HG03064 (cell line): ENCODE results near the gene EN1.

Source experiments
- ATAC-seq: cut with Tn5 transposase; IDR thresholded peaks from one replicate; pipeline ENCODE4 v1.9.1; 2021; ENCODE audit warnings: low read depth; ENCODE audit not compliant: unreplicated experiment

The EN1 gene

DNA sequence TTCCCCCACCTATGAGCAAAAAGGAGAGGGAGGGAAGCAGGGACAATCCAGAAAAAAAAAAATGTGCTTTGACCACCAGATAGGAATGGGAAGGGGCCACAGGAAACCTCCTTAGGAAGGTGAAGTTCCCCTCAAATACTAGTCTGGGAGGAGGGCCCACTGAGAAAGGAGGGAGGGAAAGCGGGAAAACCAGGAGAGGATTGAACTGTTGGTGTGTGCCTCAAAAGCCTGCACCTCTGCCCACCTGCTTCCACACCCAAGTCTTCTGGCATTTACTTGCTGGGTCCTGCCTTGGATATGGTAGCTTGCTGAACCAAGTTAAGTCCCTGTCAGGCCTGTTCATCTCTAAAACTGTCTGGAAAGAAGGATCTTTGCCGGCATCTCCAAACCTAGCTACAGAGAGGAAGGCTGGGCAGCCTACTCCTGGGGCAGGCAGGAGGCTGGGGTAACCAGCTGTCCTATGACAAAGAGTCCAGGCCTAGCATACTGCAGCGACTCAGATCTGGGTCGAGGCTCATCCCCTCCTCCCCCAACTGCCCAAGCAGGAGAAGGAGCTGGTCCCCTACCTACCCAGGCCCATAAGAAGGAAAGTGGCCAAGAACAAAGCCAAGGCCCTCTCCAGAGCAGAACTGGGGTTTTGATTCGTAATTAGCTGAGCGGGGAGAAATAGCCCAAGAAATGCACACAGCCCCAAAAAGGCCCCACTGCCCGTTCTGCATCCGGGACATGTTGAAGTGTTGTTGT lies 3.0 kb downstream of the EN1 start:
- no peak for ATAC-seq

DNA sequence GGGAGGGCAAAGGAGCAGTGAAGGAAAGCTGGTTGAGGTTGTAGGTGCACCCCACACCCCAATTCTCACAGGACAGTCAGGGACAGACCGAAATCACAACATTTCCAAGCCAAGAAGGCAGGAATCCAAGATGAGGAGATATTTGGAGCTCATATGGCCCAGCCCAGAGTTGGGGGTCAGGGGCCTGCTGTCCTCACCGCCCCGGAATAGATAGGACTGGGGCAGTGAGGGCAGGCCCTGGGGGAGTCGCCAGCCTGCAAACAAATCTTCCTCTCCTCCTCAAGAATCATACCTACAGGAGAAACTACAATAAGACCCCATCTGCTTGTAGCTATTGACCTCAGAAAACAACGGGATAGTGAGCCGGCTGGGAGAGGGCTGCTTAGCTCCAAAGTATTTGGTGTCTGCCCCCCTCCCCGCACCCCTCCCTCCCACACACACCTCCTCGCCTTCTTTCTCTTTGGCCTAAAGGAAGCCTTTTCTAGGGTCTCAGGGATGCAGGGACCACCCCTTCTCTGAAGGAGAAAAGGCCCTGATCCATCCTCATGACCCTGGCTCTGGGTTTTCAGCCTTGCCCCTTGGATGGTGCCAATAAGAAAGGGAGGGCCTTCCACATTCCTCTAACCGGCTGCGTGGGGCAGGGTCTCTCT lies 3.8 kb downstream of the EN1 start:
- no peak for ATAC-seq

DNA sequence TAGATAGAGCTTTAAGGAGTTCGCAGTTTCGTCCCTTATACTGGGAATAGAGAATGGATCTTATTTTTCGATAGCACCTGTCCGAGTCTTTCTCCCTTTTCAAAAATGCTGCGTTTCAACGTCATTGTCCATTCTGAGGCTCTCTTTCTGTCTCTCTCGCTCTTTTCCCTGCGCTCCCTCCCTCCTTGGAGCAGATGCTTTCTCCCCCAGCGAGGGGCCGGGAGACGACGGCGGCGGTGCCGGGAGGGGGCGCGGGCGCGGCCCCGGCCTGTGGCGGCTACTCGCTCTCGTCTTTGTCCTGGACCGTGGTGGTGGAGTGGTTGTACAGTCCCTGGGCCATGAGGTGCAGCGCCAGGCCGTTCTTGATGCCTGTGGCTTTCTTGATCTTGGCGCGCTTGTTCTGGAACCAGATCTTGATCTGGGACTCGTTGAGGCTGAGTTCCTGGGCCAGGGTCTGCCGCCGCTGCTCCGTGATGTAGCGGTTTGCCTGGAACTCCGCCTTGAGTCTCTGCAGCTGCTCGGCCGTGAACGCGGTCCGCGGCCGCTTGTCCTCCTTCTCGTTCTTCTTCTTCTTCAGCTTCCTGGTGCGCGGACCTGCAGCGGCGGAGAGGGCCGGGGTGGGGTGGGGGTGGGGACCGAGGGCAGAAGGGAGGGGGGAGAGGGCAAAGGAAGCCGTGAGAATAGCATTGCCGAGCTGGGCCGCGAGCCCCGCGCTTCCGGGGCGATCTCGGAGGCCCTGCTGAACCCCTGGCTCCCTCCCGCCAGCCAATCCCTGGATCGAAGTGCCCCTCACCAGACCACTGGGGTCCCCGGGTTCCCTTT lies 4.6 kb downstream of the EN1 start:
- ATAC-seq, result no peak

DNA sequence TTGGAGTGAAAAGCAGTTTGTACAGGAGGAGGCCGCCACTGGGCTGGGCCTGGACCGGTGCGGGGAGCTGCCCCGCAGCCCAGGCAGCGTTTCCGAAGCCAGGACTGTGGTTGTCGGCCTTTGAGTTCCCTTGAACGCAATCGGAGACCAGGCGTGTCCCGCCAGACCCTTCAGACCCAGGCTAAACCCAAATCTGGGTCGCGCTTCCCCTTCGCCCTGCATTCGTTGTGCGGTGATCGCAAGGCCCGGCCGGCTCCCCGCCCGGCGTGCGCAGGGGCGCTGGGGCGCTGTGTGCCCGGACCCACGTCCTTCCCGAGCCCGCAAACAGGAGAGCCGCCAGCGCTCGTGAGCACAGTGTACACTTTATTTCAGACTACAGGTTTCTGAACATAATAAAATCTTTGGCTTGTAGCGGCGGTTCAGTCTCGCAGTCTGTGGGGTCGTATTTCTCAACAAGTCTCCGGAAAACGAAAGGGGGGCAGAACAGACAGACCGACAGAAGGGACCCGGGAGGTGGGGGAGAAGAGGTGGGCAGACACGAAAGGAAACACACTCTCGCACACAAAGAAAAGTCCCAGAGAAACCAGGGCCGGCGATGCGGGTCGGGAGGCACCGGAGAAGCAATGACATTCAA lies 5.5 kb downstream of the EN1 start:
- no peak for ATAC-seq

DNA sequence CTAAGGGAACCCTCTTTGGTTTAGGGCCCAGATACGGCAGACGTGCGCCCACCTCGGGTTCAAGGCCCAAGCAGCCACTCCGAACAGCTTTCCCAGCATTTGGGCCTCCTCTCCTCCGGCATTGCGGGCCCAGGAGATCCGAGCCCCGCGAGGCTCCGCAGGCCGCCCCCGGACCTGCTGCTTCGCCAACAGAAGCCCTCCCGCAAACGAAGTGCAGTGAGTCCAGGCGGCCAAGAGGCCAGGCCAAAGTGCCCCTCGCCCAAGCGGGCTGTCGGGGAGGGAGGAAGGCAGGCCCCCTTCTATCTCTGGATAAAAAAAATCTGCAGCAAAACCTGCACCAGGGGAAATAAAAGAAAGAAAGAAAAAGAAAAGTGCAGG lies 6.0 kb downstream of the EN1 start:
- ATAC-seq, result no peak

DNA sequence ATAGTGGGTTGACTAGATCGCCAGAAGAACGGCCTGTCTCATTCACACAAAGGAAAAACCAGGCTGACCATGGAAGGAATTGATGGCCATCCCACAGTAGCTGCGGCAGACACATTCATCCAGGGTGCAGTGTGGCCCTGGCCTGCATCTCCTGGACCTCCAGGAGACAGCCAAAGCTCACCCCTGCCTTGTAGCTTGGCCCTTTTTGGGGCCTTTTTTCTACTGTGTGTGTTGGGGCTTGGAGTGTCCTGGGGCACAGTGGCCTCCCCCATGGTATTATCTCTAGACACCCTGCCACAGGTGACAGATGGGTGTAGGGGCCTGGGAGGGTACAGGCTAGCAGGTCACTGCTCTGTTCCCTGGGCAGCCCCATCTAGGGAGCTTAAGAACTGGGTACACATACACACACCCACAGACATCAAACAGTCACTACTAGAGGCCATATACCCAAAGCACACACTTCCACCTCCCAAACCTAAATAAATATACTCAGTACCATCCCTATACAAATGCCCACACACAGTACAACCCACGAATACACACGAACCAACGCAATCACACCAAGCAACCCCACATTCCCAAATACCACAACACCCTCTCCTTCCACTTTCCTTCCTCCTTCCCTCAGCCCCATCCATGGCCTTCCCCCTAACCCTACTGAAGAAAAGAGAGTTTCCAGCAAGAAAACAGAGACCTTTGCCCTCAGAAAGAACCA lies 8.6 kb downstream of the EN1 start:
- no peak for ATAC-seq

DNA sequence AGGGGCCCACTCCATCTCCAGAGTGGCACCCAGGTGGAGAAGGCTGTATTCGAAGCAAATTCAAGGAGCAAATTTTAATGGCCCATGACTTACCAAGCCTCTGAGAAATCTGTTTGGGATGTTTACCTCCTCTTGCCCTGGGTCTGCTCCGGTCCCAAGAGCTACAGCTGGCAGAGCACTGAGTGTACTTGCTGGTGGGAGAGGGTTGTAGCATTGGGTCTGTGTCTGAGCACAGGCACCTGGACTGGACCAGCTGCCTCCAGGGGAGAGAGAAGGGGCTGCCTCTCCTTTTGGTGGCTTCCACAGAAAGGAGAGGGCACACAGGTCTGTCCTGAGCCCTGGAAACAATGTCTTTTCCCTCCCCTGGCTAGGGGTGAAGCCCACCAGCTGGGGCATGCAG lies 9.8 kb downstream of the EN1 start:
- ATAC-seq, result no peak

DNA sequence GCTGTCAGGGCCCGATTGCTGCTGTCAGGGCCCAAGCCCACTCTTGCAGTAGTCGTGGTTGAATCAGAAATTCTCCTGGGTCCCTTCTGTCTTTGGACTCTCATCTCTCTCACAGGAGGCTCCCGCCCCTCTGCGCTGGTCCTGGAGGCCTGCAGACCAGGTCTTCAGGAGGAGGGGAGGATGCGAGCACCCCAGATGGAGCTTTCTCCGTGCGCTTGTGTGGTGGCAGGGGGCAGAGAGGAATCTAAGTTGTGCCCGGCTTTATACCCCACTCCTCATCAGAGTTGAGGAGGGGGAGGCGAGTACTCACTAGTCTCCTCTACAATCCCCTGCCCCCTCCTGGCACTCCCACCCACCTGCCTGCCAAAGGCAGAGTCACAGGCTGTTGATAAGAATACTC lies 10.4 kb downstream of the EN1 start:
- no peak for ATAC-seq

DNA sequence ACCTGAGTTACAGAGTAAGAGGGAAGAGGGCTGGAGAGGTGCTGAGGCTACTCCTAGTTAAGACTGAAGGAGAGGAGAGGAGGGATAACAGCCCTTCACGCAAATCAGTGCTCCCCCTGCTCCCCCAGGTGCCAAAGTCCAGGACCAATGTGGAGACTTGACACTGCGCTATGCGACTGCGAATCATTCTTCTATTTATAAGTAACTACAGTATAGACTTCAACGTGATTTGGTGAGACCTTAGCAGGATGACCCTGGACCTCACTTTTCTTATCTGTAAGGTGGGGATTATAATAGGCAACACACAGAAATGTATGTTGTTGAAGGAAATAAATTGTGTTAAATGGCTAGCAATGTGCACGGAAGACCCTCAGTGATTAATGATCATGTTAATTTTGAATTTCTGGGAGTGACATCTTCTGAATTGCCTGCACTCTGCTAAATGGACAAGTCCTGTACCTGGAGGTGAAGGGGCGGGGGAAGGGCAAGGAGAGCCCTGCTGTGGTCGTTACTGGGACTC lies 11.0 kb downstream of the EN1 start:
- no peak for ATAC-seq

DNA sequence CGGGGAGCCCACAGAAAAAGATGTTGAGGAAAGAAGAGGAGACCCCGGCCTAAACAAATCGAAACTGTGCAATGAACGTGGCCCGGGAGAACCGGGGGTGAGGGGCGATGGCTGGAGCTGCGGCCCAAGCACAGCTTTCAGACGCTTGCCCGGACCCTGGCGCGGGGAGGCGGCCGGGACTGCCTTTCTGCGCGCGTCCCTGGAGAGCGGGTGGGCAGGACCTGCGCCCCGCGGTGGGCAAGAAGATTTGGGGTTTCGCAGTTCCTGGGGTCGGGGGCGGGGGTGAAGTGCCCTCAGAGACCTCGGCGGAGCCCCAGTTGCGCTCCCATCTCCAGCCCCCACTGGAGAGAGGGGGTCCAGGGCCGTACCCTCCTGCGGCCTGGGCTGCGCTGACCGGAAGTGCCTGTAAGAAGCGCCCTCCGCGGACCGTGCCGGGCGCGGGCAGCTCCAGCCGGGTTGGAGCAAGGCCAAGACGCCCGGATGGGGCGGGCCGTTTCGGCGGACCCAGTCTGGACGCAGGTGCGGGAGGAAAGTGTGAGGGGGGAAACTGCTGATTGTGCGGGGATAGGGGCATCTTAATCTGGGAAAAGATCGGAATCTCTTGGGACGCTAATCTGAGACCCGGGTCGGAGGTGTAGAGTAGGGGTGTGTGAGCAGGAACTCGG lies 11.6 kb downstream of the EN1 start:
- ATAC-seq, result no peak

DNA sequence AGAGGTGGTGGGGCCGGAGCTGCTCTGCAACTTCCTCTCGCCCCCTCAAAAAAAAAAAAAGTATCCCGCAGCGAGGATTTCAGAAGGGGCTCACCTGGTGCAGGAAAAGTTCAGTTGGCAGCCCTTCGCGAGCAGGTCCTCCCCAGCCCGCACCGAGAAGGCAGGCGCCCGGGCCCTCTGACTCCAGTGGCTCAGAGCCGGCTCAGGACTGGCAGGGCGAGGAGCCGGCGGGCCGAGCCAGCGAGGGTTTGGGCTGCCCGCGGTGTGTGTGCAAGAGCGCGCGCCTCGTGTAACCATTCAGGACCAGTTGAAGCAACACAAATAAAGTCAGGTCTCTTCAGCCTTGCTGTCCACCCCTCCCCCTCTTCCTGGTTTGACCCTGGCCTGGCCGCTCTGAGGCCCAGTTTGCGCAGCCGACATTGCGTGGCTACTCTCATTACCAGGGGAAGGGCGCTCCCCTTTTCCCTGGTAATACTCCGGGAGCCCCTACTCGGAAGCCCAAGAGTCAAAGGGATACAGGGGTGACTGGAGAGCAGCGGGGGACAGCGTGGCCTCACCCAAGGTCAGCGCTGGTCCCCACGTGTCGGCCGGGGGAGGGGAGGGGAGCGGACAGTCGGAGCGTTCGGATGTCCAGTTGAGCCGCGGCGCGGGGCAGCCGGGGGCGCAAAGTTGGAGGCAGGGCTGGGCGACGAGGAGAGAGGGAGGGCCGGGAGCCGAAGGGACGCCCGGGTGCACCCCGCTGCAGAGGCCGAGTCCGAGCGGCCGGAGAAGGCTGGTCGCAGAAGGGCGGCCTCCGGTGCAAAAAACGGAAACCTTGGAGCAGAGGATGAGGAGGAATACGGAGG lies 12.3 kb downstream of the EN1 start:
- ATAC-seq, result no peak

DNA sequence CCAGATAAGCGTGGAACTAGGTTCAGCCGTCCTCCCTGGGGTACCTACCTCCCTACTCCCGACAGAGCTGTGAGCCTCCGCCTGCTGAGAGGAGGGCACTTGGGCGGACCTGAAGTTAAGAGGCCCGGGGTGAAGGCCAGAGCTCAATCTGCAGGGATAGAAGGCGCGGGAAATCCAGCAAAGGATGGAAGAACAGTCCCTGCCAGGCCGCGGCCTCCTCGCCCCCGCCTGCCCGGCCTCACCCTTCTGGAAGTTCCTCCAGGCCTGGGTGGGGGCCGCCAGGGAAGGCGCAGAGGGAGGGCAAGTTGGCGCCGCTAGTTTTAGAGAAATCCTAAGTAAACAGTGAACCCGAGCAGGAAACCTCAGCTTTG lies 13.0 kb downstream of the EN1 start:
- no peak for ATAC-seq

DNA sequence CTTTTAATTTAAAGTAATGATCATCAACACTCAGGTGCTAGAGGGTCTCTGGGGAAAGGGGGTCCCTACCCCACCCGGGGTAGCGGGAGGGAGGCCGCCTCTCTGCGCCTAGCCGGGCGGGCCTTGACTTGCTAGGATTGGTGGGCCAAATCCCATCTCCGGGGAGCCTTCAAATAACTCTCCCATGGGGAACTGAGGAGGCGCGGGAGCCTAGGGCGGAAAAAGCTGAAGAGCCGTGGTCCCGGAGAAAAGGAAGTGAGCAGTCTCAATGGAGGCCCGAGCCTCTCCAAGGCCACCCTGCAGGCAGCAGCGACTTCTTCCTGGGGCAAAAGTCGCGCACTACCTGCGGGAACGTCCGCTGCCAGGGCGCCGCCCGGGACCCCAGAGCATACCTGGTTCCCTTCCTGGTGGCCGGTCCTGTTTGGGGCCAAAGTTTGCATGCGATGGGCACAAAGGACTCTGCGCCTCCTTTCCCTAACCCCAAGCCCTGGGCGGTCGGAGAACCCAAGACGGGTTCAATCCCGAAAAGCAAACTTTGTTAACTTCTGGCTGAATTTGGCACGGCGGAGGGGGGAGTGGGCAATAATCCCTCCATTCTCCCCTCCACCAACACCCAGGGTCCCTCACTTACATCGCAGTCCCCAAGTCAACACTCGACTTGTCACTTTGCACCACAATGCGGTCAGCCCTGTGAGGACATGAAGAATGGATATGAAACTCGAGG lies 13.6 kb downstream of the EN1 start:
- ATAC-seq, result no peak

DNA sequence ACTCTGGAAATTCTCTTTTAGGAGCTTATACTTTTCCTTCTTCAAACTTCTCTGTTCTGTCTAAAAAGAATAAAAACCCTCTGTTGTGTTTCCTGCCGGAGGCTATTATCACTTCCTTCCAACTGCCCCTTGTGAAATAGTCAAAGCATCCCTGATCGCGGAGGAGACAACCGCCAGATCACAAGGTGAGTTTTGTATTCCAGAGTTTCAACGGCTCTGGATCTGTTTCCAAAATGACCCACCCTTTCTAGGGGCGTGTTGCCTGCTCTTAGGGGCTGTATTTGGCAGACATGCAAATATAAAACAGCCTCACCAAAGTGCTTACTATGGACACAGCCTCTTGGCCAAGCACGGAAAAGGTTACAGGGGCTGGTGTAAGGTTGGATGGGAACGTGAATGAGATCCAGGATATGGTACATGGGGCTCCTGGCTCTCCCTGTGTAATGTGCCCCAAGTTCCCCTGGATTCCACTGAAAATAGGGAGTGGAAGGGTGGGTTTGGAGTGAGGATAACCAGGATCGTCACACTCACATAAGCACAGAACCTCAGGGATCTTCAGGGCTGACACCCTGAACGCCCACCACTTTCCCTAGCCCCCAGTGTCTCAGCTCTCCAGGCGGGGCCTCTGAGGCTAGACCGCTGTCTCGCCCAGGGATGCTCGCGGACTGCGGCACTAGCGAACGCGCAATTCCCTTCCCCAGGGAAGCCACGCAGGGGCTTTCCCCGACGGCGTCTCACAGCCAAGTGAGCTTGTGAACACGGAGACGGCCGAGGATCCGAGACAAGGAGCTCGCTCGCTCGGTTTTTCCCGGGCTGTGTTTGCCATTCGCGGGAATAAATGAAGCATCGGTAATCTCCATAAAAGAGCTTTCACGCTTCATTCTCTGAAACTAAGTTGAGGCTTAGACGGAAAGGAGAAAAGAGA lies 14.4 kb downstream of the EN1 start:
- no peak for ATAC-seq

DNA sequence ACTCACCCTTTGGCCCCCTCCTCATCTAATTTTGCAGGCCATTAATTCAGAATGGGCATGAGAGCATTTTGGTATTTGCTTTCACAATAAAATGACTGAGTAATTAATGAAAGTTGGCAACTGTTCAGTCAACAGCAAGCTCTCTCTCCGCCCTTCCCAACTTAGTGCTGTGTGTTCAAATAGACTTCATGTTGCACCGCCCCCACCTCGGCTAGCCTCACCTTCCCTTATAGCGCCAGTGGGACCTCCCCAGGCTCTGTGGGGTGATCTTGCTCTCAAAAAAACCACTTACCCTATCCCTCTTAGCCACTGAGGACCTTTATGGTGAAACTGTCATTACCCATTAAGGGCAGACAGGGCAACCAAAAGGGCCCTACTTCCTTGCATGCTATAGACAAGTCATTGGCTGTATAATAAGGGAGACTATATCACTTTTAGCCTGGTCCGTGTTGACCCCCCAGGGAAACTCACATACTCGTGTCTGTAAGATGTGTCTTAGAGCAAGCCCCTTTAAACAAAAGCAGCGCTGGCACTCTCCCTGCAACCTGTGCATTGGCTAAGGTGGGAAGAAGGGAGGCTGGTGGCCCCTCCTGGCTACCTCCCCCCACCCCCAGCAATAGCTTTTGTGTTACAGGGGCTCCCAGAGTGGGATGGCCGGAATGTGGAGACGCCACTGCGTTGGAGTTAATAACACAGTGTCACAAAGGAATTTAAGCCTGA lies 15.2 kb downstream of the EN1 start:
- ATAC-seq, result no peak

DNA sequence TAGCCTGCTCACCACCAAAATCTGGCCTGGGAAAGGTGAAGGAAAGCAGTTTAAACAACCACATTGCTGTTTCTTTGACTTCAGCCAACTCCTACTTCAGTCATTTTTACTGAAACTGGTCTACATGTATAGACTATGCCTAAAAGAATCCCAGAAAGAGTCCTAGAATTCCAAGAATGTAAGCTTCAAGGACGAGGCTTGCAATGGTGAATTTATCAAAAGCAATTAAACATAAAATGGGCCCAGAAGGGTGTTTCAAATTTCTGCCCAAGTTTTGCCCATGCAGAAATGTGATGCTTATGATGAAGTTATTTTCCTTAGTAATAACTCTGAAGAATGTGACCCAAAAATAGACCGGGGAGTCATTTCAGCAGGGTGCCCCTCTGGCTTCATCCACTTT lies 16.6 kb downstream of the EN1 start:
- no peak for ATAC-seq

DNA sequence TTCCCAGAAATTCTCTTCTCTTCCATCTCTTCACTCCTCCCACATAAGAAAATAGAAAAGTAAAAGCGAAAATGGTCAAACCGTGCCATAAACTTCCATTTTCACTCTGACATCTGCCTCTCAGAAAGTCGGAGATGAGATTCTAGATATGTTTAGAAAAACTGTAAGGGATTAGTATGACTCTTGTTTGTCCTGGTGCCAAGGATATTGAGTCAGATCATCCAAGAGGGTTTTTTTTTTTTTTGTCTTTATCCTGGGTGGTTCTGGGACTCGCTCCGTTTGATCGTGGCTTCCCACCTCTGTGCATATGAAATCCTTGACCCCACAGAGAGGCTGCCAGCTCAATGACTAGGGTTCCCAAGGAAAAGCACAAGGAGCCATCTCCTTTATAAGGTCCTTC lies 17.3 kb downstream of the EN1 start:
- ATAC-seq, result no peak
